Ascending aorta (tissue), 2 donors: ENCODE data around the gene NUP153. TPM values are rescaled to one million over a fixed set of nuclear protein-coding genes. Genes with fewer than 3 reads are reported as not detected.

Experiments used
- DNase-seq, 2 donors: peaks; one replicate each; pipeline ENCODE4 v3.0.0-alpha.2; 2019; ENCODE audit warnings: low spot score in 2 of 2
- H3K27ac ChIP-seq, 2 donors: fragments of 200-600 bp; sonication (generic); one replicate each; pipeline ENCODE4 v1.5.1; 2016 to 2017; ENCODE audit warnings: mild to moderate bottlenecking in 1 of 2
- H3K27me3 ChIP-seq: fragments of 200-600 bp; sonication (generic); one replicate; pipeline ENCODE4 v1.5.1; 2017
- H3K36me3 ChIP-seq, 2 donors: fragments of 200-600 bp; sonication (generic); one replicate each; pipeline ENCODE4 v1.5.1; 2016
- H3K4me1 ChIP-seq, 2 donors: fragments of 200-600 bp; sonication (generic); one replicate each; pipeline ENCODE4 v1.5.1; 2016 to 2017; ENCODE audit warnings: mild to moderate bottlenecking in 1 of 2
- H3K4me3 ChIP-seq, 2 donors: fragments of 200-600 bp; sonication (generic); one replicate each; pipeline ENCODE4 v1.5.1; 2016 to 2017; ENCODE audit warnings: mild to moderate bottlenecking in 1 of 2
- H3K9me3 ChIP-seq, 2 donors: fragments of 200-600 bp; sonication (generic); one replicate each; pipeline ENCODE4 v1.5.1; 2016
- intact Hi-C: fragments of 100-400 bp; cut with DNase I; formaldehyde crosslinking; loops from one replicate; pipeline ENCODE4 v1.15.1; 2023
- total RNA-seq: library from RNA; depleted of rRNA; stranded (reverse); fragments of >200 nt; gene quantifications from one replicate; pipeline ENCODE4 v1.1.0, GENCODE V29; 2016
- TF ChIP-seq, protein P1 (sequence below), 3 experiments: fragments of 200-600 bp in 2 of 3; fragments of 450-650 bp in 1 of 3; sonication (generic) in 2 of 3; IDR thresholded peaks; one replicate each; pipeline ENCODE4 v1.5.1; 2016 to 2019; ENCODE audit warnings: antibody characterized with exemption in 3 of 3, mild to moderate bottlenecking in 1 of 3, moderate library complexity in 1 of 3

Gene NUP153
- total RNA-seq, 1 donor from 2014 or later: 11.8 TPM

DNA sequence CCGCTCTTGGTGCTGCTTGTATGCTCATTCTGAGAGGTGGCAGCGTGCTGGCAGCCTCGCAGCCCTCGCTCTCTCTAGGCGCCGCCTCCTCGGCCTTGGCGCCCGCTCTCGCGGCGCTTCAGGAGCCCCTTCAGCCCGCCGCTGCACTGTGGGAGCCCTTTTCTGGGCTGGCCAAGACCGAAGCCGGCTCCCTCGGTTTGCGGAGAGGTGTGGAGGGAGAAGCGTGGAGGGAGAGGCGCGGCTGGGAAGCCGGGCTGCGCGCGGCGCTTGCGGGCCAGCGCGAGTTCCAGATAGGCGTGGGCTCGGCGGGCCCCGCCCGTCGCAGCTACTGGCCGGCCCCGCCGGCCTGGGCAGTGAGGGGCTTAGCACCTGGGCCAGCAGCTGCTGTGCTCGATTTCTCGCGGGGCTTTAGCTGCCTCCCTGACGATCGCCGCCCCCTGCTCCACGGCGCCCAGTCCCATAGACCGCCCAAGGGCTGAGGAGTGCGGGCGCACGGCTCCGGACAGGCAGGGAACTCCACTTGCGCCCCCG lies 126.1 kb downstream of the NUP153 start:
- TF ChIP-seq, protein P1, sequence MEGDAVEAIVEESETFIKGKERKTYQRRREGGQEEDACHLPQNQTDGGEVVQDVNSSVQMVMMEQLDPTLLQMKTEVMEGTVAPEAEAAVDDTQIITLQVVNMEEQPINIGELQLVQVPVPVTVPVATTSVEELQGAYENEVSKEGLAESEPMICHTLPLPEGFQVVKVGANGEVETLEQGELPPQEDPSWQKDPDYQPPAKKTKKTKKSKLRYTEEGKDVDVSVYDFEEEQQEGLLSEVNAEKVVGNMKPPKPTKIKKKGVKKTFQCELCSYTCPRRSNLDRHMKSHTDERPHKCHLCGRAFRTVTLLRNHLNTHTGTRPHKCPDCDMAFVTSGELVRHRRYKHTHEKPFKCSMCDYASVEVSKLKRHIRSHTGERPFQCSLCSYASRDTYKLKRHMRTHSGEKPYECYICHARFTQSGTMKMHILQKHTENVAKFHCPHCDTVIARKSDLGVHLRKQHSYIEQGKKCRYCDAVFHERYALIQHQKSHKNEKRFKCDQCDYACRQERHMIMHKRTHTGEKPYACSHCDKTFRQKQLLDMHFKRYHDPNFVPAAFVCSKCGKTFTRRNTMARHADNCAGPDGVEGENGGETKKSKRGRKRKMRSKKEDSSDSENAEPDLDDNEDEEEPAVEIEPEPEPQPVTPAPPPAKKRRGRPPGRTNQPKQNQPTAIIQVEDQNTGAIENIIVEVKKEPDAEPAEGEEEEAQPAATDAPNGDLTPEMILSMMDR (IDR thresholded peaks at IDR 0.05): no peak
- Histone ChIP-seq H3K36me3 (no peaks in the 10 kb centered on the region), H3K9me3 (peaks cover 0 to 10% of the 10 kb centered on the region in 2 donors), H3K27me3 (no peaks in the 10 kb centered on the region), H3K27ac (peak overlapping the region; percentile 69 to 89), H3K4me1 (no peaks in the 10 kb centered on the region), H3K4me3 (peak overlapping the region; percentile 66 to 86)
- intact Hi-C loops: loop anchor here (5.0 to 10.0 kb wide), 2 partner anchors 464 to 542 kb away; partner anchors contain the start of gene NHLRC1
- DNase-seq: peak in 1 of 2 donors; percentile 68

DNA sequence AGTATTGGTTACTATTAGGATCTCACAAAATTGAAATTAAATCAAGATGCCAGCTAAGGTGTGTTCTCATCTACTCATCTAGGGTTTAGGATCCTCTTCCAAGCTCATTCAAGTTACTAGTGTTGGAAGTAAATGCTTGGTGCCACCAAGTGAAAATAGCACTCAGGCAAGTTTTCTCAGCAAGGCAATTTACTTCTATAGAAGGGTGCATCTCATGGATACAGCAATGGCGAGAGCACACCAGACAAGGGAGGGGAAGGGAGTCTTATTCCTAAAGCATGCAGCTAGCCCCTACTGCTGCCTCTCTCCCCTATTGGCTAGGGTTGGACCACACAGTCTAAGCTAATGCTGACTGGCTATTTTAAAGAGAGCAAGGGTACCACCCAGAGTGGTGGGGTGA lies 129.7 kb downstream of the NUP153 start:
- TF ChIP-seq, protein P1 (IDR thresholded peaks at IDR 0.05): no peak
- Histone ChIP-seq H3K27me3 (no peaks in the 10 kb centered on the region), H3K36me3 (no peaks in the 10 kb centered on the region), H3K27ac (no peak overlapping the region), H3K4me3 (no peak overlapping the region), H3K9me3 (peaks cover 0 to 10% of the 10 kb centered on the region in 2 donors), H3K4me1 (no peaks in the 10 kb centered on the region)
- no peak for DNase-seq
- intact Hi-C loops: no loop called here

DNA sequence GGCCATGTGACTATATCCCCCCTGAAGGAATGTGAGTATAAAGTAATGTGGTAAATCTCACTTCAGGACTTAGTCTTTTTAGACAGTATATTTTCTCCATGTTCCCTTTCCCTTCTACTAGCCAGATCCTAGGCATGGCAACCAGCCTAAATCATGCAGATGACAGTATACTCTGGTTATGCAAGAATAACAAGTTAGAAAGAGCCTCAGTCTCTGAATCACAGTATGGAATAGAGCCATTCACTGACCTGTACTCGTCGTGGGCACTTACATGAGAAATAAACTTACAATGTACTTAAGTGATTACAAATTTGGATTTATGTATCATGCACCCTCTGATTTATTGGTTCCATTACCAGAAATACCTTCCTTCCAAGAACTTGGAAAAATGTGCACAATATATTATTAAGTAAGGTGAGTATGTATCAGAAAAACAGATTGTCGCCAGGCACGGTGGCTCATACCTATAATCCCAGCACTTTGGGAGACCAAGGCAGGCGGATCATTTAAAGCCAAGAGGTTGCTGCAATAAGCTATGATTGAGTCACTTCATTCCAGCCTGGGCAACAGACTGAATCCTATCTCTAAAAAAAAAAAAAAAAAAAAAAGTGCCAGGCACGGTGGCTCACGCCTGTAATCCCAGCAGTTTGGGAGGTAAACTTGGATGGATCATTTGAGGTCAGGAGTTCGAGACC lies 131.7 kb downstream of the NUP153 start:
- H3K4me3 ChIP-seq: no peak overlapping the region
- no peak overlapping the region for H3K27ac ChIP-seq
- intact Hi-C loops: no loop called here
- DNase-seq: no peak
- peaks cover 0 to 10% of the 10 kb centered on the region in 2 donors for H3K9me3 ChIP-seq
- TF ChIP-seq, protein P1 (IDR thresholded peaks at IDR 0.05): no peak
- H3K4me1 ChIP-seq: no peaks in the 10 kb centered on the region
- no peaks in the 10 kb centered on the region for H3K27me3 ChIP-seq
- H3K36me3 ChIP-seq: no peaks in the 10 kb centered on the region

DNA sequence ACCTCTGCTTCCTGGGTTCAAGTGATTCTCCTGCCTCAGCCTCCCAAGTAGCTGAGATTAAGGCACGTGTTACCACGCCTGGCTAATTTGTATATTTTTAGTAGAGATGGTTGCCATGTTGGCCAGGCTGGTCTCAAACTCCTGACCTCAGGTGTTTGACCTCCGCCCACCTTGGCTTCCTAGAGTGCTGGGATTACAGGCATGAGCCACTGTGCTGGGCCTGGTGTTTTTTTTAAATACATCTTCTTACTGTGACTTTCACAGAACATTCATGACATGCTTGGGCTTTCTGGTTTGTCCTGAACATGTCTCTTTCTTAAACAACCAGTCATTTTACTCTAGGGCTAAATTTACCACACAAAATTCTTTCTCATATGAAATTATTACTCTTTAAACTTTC lies 141.3 kb downstream of the NUP153 start:
- TF ChIP-seq, protein P1 (IDR thresholded peaks at IDR 0.05): no peak
- Histone ChIP-seq H3K4me1 (no peaks in the 10 kb centered on the region), H3K27ac (no peak overlapping the region), H3K4me3 (no peak overlapping the region), H3K9me3 (no peaks in the 10 kb centered on the region), H3K27me3 (no peaks in the 10 kb centered on the region), H3K36me3 (no peaks in the 10 kb centered on the region)
- intact Hi-C loops: no loop called here
- DNase-seq: no peak

Other genes starting within 250 kb of the NUP153 start
- gene FAM8A1, start 106.6 kb downstream of the NUP153 start, total RNA-seq: 31.5 TPM